ENCODE measurements around the gene BCL3.
A peak's percentile ranks its signal among the peaks of the same experiment; 100 is the strongest.
"Not testable (repeated sequence)": the region's sequence is repeated elsewhere in the genome, so short reads cannot be mapped to it uniquely, and the experiment has no call there.

Gene BCL3

DNA sequence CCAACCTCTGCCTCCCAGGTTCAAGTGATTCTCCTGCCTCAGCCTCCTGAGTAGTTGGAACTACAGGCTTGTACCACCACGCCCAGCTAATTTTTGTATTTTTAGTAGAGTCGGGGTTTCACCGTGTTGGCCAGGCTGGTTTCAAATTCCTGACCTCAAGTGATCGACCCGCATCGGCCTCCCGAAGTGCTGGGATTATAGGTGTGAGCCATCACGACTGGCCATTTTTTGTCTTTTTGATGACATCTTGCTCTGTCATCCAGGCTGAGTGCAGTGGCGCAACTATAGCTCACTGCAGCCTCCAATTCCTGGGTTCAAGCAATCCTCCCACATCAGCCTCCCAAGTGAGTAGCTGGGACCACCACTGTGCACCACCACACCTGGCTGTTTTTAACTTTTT is 28.1 kb upstream of the BCL3 start:
- not testable (repeated sequence) for H3K27ac ChIP-seq, H3K4me3 ChIP-seq

DNA sequence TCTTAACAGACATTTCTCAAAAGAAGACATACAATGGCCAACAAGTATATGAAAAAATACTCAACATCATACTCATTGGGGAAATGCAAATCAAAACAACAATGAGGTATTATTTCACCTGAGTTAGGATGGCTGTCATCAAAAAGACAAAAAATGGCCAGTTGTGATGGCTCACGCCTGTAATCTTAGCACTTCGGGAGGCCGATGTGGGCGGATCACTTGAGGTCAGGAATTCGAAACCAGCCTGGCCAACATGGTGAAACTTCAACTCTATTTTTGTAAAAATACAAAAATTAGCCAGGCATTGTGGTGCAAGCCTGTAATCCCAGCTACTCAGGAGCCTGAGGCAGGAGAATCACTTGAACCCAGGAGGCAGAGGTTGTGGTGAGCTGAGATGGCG is 27.6 kb upstream of the BCL3 start:
- H3K4me3 ChIP-seq: no peak overlapping the region
- H3K27ac ChIP-seq: peak overlapping the region in 1 of 21 experiments; percentile 27

DNA sequence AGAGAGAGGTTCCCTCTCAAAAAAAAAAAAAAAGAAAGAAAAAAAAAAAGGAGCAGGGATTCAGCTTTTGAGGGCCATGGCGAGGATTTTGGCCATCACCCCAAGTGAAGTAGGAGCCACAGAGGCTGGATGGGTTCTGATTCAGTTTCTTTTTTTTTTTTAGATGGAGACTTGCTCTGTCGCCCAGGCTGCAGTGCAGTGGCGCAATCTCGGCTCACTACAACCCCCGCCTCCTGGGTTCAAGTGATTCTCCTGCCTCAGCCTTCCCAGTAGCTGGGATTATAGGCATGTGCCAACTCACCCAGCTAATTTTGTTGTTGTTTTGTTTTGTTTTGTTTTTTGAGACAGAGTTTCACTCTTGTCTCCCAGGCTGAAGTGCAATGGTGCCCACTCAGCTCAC is 27.1 kb upstream of the BCL3 start:
- H3K4me3 ChIP-seq: not testable (repeated sequence)
- H3K27ac ChIP-seq: peak overlapping the region in 3 of 21 experiments; percentile 21 to 59 (median 27)

DNA sequence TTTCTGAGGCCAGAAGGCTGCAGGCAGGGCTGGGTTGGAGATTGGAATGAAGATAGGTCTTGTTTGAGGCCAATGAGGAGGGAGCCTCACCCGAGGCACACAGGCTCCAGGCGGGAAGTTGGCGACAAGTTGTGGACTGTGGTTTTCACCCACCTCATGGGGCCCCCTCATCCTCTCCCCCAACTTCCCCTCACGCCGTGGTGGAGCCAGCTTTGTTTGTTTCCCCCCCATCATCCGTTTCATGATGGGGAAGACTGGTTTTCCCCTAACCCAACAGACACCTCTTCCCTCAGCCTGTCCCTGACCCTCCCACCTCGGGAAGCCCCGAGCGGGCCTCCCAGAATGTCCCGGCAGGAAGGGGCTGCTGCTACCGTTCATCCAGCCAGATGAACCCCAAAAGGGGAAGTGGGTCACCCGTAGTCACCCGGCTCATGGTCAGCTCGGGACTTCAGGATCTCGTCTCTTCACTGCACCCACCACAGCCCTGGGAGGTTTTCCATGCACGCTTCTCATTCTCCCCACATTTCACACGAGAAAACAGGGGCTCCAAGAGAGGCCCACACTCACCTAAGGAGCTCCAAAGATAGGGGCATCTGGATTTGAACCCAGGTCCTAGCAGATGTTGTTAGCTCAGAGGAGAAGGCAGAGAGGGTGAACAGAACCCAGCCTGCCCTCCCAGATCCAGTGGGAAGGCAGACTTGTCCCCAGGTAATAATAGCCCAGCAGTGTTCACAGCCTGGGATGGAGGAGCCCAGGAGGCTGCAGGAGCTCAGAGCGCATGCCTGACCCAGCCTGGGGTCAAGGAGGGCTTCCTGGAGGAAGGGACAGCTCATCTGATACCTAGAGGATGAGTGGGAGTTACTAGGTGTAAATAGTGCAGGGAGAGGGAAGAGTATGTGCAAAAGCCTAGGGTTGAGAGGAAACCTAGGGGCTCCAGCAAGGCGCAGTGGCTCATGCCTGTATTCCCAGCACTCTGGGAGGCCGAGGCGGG is 26.1 kb upstream of the BCL3 start:
- peak overlapping the region in 13 of 21 experiments; percentile 7 to 59 (median 21) for H3K27ac ChIP-seq
- H3K4me3 ChIP-seq: no peak overlapping the region

DNA sequence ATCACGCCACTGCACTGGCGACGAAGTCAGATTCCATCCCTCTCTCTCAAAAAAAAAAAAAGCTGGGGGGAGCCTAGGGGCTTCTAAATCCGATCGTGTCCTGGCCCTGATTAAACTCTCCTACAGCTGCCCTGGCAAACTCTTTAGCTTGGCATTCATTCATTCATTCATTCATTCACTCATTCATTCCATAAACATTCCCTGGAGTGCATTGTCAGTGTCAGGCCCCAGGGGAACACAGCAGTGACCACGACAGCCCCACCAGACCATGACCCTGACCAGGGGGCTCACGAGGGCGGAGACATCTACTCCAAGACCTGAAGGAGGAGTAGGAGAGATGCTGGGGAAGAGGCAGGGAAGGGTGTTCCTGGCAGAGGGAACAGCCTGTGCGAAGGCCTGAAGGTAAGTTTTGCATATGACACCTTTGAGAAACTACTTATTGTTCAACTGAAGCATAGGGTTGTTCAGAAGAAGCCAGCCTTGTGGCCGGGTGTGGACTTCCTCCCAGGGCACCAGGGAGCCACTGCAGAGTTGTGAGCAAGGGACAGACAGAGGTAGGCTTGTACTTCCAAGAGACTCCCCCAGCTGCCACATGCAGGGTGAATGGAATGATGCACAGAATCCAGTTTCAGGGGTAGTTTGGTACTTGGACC is 25.1 kb upstream of the BCL3 start:
- Histone ChIP-seq H3K4me3 (no peak overlapping the region), H3K27ac (peak overlapping the region in 6 of 21 experiments; percentile 2 to 40 (median 24))

DNA sequence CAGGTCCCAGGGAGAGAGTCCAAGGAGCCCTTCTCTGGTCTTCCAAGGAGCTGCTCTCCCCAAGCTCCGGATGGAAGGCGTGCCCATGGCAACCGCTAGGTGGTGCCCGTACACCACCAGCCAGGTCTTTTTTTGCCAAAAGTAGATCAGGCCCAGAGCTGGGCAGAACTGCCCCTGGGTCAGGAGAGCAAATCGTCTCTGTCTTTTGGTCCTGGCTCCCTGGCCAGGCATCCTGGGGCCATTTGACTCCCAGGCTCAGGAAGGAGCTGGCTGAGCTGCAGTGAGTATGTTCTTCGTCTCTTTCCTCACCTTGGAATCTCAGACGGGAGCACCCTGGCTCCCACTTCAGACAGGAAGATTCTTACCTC is 24.6 kb upstream of the BCL3 start:
- peak overlapping the region in 12 of 21 experiments; percentile 1 to 67 (median 26) for H3K27ac ChIP-seq

DNA sequence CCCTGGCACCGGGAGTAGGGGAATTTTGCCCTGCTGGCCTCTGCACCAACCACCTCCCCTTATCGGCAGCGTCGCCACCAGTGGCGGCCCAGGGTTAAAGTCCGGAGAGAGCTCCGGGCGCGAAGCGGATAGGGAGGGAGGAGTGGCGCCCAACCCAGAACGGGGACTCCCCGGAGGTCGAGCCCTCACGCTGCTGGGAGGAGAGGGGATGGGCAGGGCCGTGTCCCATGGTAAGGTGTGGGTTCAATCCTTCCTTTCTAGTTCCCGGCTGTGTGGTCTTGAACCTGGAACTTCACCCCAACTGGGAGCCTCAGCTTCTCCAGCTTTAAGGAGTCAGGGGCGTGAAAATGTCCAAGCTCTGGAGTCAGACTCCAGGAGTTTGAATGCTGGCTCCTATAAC is 23.3 kb upstream of the BCL3 start:
- Histone ChIP-seq H3K27ac (peak overlapping the region in 7 of 21 experiments; percentile 7 to 56 (median 36)), H3K4me3 (no peak overlapping the region)

More for the DNA sequence above, 24.6 kb upstream of the BCL3 start:
- no peak overlapping the region for H3K4me3 ChIP-seq

DNA sequence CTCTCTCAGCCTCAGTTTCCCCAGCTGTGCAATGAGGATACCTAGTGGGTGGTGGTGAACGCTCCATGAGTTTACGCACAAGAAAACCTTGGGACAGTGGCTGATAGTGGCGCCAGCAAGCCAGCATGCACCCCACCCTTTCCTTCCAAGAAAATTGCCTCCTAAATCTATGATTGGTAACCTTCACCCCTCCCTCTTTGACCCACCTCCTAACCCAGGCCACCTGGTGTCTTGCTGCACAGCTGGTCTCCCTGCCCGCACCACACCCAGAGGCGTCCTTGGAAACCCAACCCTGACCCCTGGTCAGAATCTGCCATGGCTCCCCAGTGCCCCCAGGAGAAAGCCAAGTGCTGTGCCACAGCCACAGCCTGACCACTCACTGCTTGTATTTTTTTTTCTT is 22.8 kb upstream of the BCL3 start:
- H3K4me3 ChIP-seq: no peak overlapping the region
- peak overlapping the region in 5 of 21 experiments; percentile 7 to 56 (median 36) for H3K27ac ChIP-seq

DNA sequence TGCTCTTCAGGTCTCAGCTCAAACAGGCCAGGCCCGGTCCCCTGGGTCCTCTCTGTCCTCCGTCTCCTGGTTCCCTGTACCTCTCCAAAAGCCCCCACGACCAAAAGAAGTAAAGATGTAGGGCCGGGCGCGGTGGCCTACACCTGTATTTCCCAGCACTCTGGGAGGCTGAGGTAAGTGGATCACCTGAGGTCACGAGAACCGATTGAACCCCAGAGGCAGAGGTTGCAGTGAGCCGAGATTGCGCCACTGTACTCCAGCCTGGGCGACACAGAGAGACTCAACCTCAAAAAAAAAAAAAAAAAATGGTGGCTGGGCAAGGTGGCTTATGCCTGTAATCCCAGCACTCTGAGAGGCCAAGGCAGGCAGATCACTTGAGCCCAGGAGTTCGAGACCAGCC is 22.0 kb upstream of the BCL3 start:
- no peak overlapping the region for H3K27ac ChIP-seq
- H3K4me3 ChIP-seq: no peak overlapping the region

DNA sequence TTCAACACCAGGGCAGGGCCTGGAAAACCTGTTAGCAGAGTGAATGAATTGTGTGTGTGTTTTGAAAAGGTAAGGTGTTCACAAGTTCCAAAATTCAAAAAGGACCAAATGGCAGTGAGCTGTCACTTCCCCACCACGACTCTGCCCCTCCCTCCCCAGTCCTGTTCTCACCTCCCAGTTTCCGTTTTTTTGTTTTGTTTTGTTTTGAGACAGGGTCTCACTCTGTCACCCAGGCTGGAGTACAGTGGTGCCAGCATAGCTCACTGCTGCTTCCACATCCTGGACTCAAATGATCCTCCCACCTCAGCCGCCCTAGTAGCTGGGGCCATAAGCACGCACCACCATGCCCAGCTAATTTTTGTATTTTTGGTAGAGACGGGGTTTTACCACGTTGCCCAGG is 20.3 kb upstream of the BCL3 start:
- Histone ChIP-seq H3K4me3 (no peak overlapping the region), H3K27ac (peak overlapping the region in 2 of 21 experiments; percentile 3 to 28)

DNA sequence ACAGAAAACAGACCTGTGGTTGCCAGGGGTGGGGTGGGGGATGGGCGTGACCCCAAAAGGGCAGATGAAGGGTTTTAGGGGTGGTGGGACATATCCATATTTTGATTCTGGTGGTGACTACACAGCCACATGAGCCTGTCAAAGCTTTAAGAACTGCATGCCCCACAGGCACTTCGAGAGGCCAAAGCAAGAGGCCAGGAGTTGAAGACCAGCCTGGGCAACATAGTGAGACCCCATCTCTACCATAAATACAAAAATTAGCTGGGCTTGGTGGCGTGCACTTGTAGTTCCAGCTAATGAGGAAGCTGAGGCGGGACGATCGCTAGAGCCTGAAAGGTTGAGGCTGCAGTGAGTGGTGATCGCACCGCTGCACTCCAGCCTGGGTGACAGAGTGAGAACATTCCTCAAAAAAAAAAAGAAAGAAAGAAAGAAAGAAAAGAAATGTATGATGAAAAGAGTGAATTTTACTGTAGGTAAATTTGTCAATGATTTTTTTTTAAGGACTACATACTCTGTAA is 18.9 kb upstream of the BCL3 start:
- no peak overlapping the region for H3K4me3 ChIP-seq
- no peak overlapping the region for H3K27ac ChIP-seq

DNA sequence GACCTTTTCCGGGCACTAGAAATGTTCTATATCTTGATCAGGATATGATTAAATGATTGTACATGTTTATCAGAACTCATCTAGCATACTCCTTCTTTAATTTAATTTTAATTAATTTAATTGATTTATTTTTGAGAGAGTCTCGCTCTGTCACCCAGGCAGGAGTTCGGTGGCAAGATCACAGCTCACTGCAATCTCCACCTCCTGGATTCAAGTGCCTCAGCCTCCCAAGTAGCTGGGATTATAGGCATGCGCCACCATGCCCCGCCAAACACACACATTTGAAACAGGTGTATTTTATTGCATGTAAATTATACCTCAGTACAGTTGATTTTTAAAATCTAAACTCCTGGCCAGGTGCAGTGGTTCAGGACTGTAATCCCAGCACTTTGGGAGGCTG is 17.4 kb upstream of the BCL3 start:
- no peak overlapping the region for H3K27ac ChIP-seq
- H3K4me3 ChIP-seq: no peak overlapping the region

DNA sequence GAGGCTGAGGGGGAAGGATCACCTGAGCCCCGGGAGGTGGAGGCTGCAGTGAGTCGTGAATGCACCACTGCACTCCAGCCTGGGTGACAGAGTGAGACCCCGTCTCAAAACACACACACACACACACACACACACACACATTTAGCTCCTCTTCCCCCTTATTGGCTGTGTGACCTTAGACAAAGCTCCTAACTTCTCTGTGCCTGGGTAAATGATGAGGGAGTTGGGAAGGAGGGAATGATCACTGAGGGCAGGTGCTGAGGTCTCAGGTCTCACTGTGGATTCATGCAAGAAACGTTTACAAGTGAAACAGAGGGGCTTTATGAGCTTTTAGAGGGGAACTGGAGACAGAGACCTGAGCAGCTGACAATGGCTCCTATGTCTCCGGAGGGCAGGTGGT is 16.9 kb upstream of the BCL3 start:
- Histone ChIP-seq H3K4me3 (no peak overlapping the region), H3K27ac (no peak overlapping the region)

DNA sequence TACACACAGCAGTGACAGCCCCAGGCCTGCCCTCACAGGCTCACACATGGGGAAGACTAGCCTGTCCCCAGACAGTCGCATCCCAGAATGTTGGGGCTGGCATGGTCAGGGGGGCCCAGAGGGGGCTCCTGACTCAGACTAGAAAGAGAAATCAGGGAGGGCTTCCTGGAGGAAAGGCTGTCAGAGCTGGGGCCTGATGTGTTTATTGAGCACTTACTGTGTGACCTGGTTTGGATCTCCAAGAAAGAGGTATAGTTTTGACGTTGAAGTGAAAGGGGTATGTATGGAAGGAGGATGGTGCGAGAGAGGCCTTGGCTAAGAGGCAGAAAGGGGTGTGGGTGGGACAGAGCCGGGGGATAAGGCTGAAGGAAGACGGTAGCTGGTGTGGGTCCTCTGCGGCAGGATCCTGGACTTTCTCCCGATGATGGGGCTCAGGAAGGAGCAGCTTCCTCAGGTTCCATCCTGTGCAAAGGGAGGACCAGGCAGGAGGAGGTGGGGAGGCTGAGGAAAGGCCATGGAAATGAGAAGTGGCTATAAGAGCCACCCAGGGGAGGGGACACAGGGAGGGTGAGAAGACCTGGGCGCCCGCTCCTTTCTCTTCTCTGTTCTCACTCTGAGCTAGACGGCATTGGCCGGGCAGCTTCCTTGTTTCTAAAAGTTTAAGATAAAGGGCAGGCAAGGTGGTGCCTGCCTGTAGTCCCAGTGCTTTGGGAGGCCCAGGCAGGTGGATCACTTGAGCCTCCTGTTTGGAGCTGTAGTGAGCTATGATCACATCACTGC is 16.1 kb upstream of the BCL3 start:
- H3K27ac ChIP-seq: no peak overlapping the region
- no peak overlapping the region for H3K4me3 ChIP-seq

DNA sequence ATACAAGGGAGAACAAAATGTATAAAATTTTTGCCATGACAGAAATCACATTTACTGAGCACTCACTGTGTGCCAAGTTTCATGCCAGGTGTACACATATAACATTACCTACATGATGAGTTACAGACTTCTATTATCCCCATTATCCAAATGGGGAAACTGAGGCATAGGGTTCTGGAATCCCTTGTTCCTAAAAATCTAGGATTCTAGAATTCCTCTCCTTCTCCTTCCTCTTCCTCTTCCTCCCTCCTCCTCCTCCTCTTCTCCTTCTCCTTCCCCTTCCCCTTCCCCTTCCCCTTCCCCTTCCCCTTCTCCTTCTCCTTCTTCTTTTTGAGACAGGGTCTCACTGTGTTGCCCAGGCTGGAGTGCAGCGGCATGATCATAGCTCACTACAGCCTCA is 14.2 kb upstream of the BCL3 start:
- Histone ChIP-seq H3K27ac (peak overlapping the region in 3 of 21 experiments; percentile 6 to 50 (median 30)), H3K4me3 (no peak overlapping the region)

DNA sequence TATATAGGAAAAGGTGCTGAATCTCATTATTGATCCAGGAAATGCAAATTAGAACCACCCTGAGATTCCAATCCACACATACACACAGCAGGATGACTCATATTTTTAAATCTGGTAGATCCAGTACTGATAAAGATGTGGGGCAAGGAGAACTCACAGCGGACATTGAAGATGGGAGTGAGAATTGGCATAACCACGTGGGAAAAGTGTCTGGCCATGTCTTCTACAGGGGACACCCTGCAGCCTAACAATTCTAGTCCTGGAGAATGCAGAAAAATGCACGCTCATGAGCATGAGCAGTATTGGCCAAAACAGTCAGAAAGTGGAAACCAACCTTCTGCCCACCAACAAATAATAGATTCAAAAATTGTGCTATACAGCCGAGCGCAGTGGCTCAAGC is 13.5 kb upstream of the BCL3 start:
- no peak overlapping the region for H3K4me3 ChIP-seq
- peak overlapping the region in 3 of 21 experiments; percentile 6 to 30 (median 24) for H3K27ac ChIP-seq

DNA sequence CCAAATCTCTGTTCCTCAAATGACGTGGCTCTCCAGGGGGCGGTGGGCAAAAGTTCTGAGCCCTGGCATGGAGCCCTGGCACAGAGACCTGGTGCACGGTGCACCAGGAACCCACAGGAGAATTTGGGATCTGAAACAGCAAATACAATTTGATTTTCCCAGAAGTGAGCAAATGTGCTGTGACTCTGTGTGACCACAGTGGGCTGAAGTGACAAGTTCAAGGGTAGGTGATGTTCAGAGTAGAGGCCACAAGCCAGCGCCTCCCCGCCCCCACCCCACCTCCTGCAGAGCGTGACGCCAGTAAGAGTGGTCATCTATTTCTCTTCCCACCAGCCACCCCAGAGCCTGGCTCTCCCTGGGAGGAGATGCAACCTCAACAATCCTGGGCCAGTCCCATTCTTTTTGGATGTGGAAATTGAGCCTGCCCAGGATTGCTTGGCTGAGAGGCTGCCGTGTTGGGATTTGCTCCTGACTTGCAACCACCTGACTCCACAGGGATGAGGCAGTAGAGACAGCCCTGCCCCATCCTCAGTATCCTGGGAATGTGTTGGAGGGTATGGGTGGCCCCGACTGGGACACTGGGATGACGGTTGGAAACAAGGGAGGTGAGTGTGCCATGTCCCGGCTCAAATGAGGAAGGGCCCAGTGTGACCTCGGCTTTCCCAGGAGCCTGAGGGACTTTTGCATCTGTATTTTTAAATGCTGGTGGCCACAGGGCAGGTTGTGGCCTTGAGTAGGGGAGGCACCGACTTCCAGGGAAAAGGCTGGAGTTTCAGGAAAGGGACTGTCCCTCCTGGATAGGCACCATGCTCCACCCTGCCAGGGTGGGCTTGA is 11.1 kb upstream of the BCL3 start:
- Histone ChIP-seq H3K27ac (peak overlapping the region in 18 of 21 experiments; percentile 4 to 81 (median 66)), H3K4me3 (no peak overlapping the region)

DNA sequence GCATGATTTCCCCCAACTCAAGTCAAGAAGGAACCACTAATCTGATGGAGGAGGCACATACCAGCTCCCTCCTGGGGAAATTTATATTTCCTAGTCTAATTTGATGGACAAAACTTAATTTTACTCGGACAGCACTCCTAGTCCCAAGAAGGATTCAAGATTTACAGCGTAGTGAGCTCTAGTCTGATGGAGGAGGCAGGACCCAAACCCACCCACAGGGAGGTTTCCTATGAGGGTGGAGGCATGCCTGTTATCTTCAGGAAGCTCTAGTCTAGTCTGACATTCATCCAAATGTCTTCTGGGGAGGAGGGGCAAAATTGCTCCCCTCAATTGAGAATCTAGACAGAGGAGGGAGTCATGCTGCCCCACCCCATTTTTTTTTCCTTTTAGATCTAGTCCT is 10.4 kb upstream of the BCL3 start:
- H3K4me3 ChIP-seq: no peak overlapping the region
- H3K27ac ChIP-seq: peak overlapping the region in 17 of 21 experiments; percentile 4 to 81 (median 66)

All from skin epidermis (tissue), 12 donors.